ENCODE data around the gene CEP78.

GRCh38 chr9:78306222-78307076 is 70.6 kb downstream of the CEP78 start:
- TF ChIP-seq, protein P1, sequence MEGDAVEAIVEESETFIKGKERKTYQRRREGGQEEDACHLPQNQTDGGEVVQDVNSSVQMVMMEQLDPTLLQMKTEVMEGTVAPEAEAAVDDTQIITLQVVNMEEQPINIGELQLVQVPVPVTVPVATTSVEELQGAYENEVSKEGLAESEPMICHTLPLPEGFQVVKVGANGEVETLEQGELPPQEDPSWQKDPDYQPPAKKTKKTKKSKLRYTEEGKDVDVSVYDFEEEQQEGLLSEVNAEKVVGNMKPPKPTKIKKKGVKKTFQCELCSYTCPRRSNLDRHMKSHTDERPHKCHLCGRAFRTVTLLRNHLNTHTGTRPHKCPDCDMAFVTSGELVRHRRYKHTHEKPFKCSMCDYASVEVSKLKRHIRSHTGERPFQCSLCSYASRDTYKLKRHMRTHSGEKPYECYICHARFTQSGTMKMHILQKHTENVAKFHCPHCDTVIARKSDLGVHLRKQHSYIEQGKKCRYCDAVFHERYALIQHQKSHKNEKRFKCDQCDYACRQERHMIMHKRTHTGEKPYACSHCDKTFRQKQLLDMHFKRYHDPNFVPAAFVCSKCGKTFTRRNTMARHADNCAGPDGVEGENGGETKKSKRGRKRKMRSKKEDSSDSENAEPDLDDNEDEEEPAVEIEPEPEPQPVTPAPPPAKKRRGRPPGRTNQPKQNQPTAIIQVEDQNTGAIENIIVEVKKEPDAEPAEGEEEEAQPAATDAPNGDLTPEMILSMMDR (IDR thresholded peaks at IDR 0.05; ENCODE audit: low read depth, low read length) = no peak
- TF ChIP-seq POLR2A (IDR thresholded peaks at IDR 0.05; ENCODE audit: extremely low read depth, insufficient read length) (no peak), MYC (IDR thresholded peaks at IDR 0.05; ENCODE audit: low read depth, low read length) (no peak)
- TF ChIP-seq, protein P2, sequence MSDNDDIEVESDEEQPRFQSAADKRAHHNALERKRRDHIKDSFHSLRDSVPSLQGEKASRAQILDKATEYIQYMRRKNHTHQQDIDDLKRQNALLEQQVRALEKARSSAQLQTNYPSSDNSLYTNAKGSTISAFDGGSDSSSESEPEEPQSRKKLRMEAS (IDR thresholded peaks at IDR 0.05; ENCODE audit: low read depth, low read length) = no peak
